ENCODE measurements around the gene CDK14.
"Not testable (repeated sequence)": the region's sequence is repeated elsewhere in the genome, so short reads cannot be mapped to it uniquely, and the experiment has no call there.

Gene CDK14

GRCh38 chr7:91156316-91157185 is 560.4 kb downstream of the CDK14 start:
- DNase-seq (ENCODE audit: low read depth) = no peak

- no peak for DNase-seq (ENCODE audit: low read depth)
These were observed 561.6 kb downstream of the CDK14 start for GRCh38 chr7:91157579-91158320.

GRCh38 chr7:91162436-91162835 is 566.3 kb downstream of the CDK14 start:
- DNase-seq (ENCODE audit: low read depth) = no peak

- DNase-seq (ENCODE audit: low read depth) = no peak
These were observed 568.4 kb downstream of the CDK14 start for GRCh38 chr7:91164506-91164905.

GRCh38 chr7:91165006-91165845 is 569.1 kb downstream of the CDK14 start:
- DNase-seq (ENCODE audit: low read depth) = peak; percentile 62

- DNase-seq (ENCODE audit: low read depth) = no peak
These were observed 569.7 kb downstream of the CDK14 start for GRCh38 chr7:91165846-91166230.

GRCh38 chr7:91168871-91169829 is 573.0 kb downstream of the CDK14 start:
- DNase-seq (ENCODE audit: low read depth) = no peak

GRCh38 chr7:91169830-91170191 is 573.7 kb downstream of the CDK14 start:
- no peak for DNase-seq (ENCODE audit: low read depth)

GRCh38 chr7:91173265-91173664 is 577.1 kb downstream of the CDK14 start:
- DNase-seq (ENCODE audit: low read depth) = not testable (repeated sequence)

GRCh38 chr7:91180746-91181145 is 584.6 kb downstream of the CDK14 start:
- no peak for DNase-seq (ENCODE audit: low read depth)

GRCh38 chr7:91181949-91182348 is 585.8 kb downstream of the CDK14 start:
- DNase-seq (ENCODE audit: low read depth) = no peak

GRCh38 chr7:91182819-91183764 is 587.0 kb downstream of the CDK14 start:
- peak; percentile 91 for DNase-seq (ENCODE audit: low read depth)

GRCh38 chr7:91185771-91186170 is 589.6 kb downstream of the CDK14 start:
- no peak for DNase-seq (ENCODE audit: low read depth)

- no peak for DNase-seq (ENCODE audit: low read depth)
These were observed 590.9 kb downstream of the CDK14 start for GRCh38 chr7:91187061-91187460.

- no peak for DNase-seq (ENCODE audit: low read depth)
These were observed 595.6 kb downstream of the CDK14 start for GRCh38 chr7:91191771-91192170.

GRCh38 chr7:91193141-91193540 is 597.0 kb downstream of the CDK14 start:
- no peak for DNase-seq (ENCODE audit: low read depth)

- DNase-seq (ENCODE audit: low read depth) = no peak
These were observed 598.7 kb downstream of the CDK14 start for GRCh38 chr7:91194841-91195240.

- DNase-seq (ENCODE audit: low read depth) = no peak
These were observed 599.9 kb downstream of the CDK14 start for GRCh38 chr7:91196058-91196457.

GRCh38 chr7:91198371-91198770 is 602.2 kb downstream of the CDK14 start:
- DNase-seq (ENCODE audit: low read depth) = no peak

- DNase-seq (ENCODE audit: low read depth) = no peak
These were observed 603.5 kb downstream of the CDK14 start for GRCh38 chr7:91199601-91200000.
